SU-DHL-6 (cell line): Measurements from ENCODE around the gene MPC1L.
"Not testable (repeated sequence)": the region's sequence is repeated elsewhere in the genome, so short reads cannot be mapped to it uniquely, and the experiment has no call there.

Experiments
- EZH2phosphoT487 ChIP-seq: fragments of 200-600 bp; sonication (generic), shearing (Covaris generic); conservative IDR thresholded peaks from 2 replicates; pipeline ENCODE4 v1.6.1; 2018; ENCODE audit warnings: mild to moderate bottlenecking, antibody characterized with exemption, low read length, moderate library complexity, mixed read lengths
- TF ChIP-seq, protein P1 (sequence below): fragments of 200-600 bp; sonication (generic); IDR thresholded peaks from one replicate; pipeline ENCODE4 v1.5.1; 2017; ENCODE audit warnings: antibody characterized with exemption, mild to moderate bottlenecking, low read length, moderate library complexity; ENCODE audit not compliant: insufficient read depth, poor library complexity, severe bottlenecking

DNA sequence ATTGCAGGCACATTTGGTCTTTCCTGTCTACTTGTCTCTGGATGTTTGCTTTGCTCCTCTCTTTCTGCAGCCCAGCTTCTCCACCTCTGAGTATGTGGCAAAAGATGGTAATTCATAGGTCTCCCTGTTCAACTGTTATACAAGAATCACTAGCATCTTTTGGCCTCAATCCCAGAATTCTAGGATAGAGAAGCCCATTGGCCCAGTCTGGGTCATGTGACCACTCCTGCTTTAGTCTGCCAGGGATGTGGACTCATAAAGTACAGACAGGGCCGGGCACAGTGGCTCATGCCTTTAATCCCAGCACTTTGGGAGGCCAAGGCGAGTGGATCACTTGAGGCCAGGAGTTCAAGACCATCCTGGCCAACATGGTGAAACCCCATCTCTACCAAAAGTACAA lies 47.8 kb upstream of the MPC1L start:
- TF ChIP-seq, protein P1, sequence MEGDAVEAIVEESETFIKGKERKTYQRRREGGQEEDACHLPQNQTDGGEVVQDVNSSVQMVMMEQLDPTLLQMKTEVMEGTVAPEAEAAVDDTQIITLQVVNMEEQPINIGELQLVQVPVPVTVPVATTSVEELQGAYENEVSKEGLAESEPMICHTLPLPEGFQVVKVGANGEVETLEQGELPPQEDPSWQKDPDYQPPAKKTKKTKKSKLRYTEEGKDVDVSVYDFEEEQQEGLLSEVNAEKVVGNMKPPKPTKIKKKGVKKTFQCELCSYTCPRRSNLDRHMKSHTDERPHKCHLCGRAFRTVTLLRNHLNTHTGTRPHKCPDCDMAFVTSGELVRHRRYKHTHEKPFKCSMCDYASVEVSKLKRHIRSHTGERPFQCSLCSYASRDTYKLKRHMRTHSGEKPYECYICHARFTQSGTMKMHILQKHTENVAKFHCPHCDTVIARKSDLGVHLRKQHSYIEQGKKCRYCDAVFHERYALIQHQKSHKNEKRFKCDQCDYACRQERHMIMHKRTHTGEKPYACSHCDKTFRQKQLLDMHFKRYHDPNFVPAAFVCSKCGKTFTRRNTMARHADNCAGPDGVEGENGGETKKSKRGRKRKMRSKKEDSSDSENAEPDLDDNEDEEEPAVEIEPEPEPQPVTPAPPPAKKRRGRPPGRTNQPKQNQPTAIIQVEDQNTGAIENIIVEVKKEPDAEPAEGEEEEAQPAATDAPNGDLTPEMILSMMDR, result not testable (repeated sequence)
- TF ChIP-seq EZH2phosphoT487, result not testable (repeated sequence)
